Suprapubic skin (tissue), 4 donors: ENCODE measurements around the gene C14orf119.

Experiments
- EP300 ChIP-seq: sonication (generic); formaldehyde crosslinking; IDR thresholded peaks from one replicate; pipeline ENCODE4 v1.6.1; 2017; ENCODE audit warnings: antibody characterized with exemption
- POLR2A ChIP-seq, 2 donors: fragments of 450-650 bp; IDR thresholded peaks; one replicate each; pipeline ENCODE4 v1.6.1; 2017; ENCODE audit warnings: antibody characterized with exemption in 2 of 2, mild to moderate bottlenecking in 2 of 2, moderate library complexity in 2 of 2
- POLR2AphosphoS5 ChIP-seq, 3 donors: sonication (generic); formaldehyde crosslinking; IDR thresholded peaks; one replicate each; pipeline ENCODE4 v1.6.1; 2017; ENCODE audit warnings: antibody characterized with exemption in 3 of 3
- TF ChIP-seq, protein P1 (sequence below), 2 donors: fragments of 200-600 bp in 1 of 2; fragments of 450-650 bp in 1 of 2; sonication (generic) in 1 of 2; IDR thresholded peaks; one replicate each; pipeline ENCODE4 v1.5.1; 2016 to 2019; ENCODE audit warnings: antibody characterized with exemption in 2 of 2, mild to moderate bottlenecking in 1 of 2, moderate library complexity in 1 of 2

DNA sequence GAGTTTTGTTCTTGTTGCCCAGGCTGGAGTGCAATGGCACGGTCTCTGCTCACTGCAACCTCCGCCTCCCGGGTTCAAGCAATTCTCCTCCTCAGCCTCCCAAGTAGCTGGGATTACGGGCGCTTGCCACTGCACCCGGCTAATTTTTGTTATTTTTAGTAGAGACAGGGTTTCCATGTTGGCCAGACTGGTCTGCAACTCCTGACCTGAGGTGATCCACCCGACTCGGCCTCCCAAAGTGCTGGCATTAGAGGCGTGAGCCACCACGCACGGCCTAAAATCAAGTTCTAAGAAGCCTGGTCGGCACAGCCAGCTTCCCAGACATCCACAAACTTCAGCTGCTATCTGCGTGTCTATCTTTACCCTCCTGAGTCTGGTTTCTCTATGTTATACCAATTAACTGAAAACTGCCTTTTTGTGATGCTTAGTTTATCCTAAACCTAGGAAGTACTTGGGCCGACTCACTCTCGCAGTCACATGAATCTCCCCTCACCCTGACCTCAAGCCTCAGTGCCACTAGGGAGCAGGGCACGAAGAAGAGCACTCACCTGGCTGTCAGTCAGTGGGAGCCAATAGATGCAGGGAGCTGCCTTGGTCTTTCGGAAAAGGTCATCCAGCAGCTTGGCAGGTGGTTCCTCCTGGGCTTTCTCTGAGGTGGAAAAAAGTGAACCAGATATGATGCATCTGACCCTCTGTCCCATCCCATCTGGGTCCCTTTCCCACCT, 34.6 kb upstream of the C14orf119 start:
- no peak for TF ChIP-seq POLR2A (IDR thresholded peaks at IDR 0.05)
- TF ChIP-seq, protein P1, sequence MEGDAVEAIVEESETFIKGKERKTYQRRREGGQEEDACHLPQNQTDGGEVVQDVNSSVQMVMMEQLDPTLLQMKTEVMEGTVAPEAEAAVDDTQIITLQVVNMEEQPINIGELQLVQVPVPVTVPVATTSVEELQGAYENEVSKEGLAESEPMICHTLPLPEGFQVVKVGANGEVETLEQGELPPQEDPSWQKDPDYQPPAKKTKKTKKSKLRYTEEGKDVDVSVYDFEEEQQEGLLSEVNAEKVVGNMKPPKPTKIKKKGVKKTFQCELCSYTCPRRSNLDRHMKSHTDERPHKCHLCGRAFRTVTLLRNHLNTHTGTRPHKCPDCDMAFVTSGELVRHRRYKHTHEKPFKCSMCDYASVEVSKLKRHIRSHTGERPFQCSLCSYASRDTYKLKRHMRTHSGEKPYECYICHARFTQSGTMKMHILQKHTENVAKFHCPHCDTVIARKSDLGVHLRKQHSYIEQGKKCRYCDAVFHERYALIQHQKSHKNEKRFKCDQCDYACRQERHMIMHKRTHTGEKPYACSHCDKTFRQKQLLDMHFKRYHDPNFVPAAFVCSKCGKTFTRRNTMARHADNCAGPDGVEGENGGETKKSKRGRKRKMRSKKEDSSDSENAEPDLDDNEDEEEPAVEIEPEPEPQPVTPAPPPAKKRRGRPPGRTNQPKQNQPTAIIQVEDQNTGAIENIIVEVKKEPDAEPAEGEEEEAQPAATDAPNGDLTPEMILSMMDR (IDR thresholded peaks at IDR 0.05): no peak
- TF ChIP-seq EP300: no peak
- TF ChIP-seq POLR2AphosphoS5 (IDR thresholded peaks at IDR 0.05): no peak
